Fibroblast of lung (primary cell): ENCODE data around the gene PTPN9. TPM values are rescaled to one million over a fixed set of nuclear protein-coding genes. Genes with fewer than 3 reads are reported as not detected.

Experiments
- DNase-seq, 2 donors: peaks; one replicate each; pipeline versions ENCODE4 v3.0.0 to v3.0.0-alpha.2; 2010; ENCODE audit warnings: low read depth in 2 of 2
- H2AFZ ChIP-seq: 2 replicates; pipeline ENCODE4 v1.5.1; 2012; ENCODE audit warnings: low read length, control low read depth, inconsistent platforms
- H3K27ac ChIP-seq: 2 replicates; pipeline ENCODE4 v1.5.1; 2011; ENCODE audit warnings: low read length, control low read depth; ENCODE audit not compliant: insufficient read depth
- H3K27me3 ChIP-seq: 2 replicates; pipeline ENCODE4 v1.5.1; 2011; ENCODE audit warnings: mild to moderate bottlenecking, low read length; ENCODE audit not compliant: control insufficient read depth, insufficient read depth
- H3K36me3 ChIP-seq: 2 replicates; pipeline ENCODE4 v1.5.1; 2011; ENCODE audit warnings: low read length; ENCODE audit not compliant: control insufficient read depth, insufficient read depth
- H3K4me1 ChIP-seq: 2 replicates; pipeline ENCODE4 v1.5.1; 2011; ENCODE audit warnings: low read length; ENCODE audit not compliant: control insufficient read depth, insufficient read depth; ENCODE audit errors: extremely low read depth
- H3K4me2 ChIP-seq: 2 replicates; pipeline ENCODE4 v1.5.1; 2011; ENCODE audit warnings: low read length, control low read depth; ENCODE audit not compliant: insufficient read depth; ENCODE audit errors: extremely low read depth
- H3K4me3 ChIP-seq, 4 experiments: fragments of 200-600 bp in 1 of 4; sonication (generic) in 1 of 4; replicated peaks in 1 of 4; 2 replicates each; pipeline ENCODE4 v1.5.1; 2011 to 2016; ENCODE audit warnings: low read length in 4 of 4, low read depth in 3 of 4, mild to moderate bottlenecking in 3 of 4, control low read depth in 2 of 4, inconsistent platforms in 1 of 4, mixed read lengths in 1 of 4; ENCODE audit not compliant: insufficient read depth in 1 of 4; ENCODE audit errors: control extremely low read depth in 1 of 4
- H3K79me2 ChIP-seq: 2 replicates; pipeline ENCODE4 v1.5.1; 2012; ENCODE audit warnings: mild to moderate bottlenecking, low read length, inconsistent platforms; ENCODE audit not compliant: control insufficient read depth, insufficient read depth
- H3K9ac ChIP-seq: 2 replicates; pipeline ENCODE4 v1.5.1; 2011; ENCODE audit warnings: mild to moderate bottlenecking, low read length, control low read depth; ENCODE audit not compliant: insufficient read depth
- H3K9me3 ChIP-seq: 2 replicates; pipeline ENCODE4 v1.5.1; 2012; ENCODE audit warnings: low read depth, low read length; ENCODE audit not compliant: control insufficient read depth, insufficient read depth
- H4K20me1 ChIP-seq: 2 replicates; pipeline ENCODE4 v1.5.1; 2011; ENCODE audit warnings: low read length; ENCODE audit not compliant: control insufficient read depth, insufficient read depth; ENCODE audit errors: extremely low read depth
- EZH2 ChIP-seq: IDR thresholded peaks from 2 replicates; pipeline ENCODE4 v1.5.1; 2012; ENCODE audit warnings: low read length, control low read depth, mild to moderate bottlenecking; ENCODE audit errors: missing control alignments
- polyA plus RNA-seq, 2 donors: library from polyadenylated mRNA; depleted of rRNA in 1 of 2; stranded (reverse) in 1 of 2; unstranded in 1 of 2; fragments of >200 nt; gene quantifications; 2 replicates each; pipeline ENCODE4 v1.2.1, GENCODE V29; 2011 to 2012; ENCODE audit warnings: missing spikeins in 1 of 2
- total RNA-seq: library from RNA; depleted of rRNA; stranded (reverse); fragments of >200 nt; gene quantifications from 2 replicates; pipeline ENCODE4 v1.2.1, GENCODE V29; 2014
- TF ChIP-seq, protein P1 (sequence below), 2 donors: IDR thresholded peaks in 1 of 2; conservative IDR thresholded peaks in 1 of 2; 1 replicate in 1 of 2; 2 replicates in 1 of 2; pipeline ENCODE4 v1.5.1; 2011 to 2012; ENCODE audit warnings: low read length in 2 of 2, control low read depth in 1 of 2, inconsistent platforms in 1 of 2, low read depth in 1 of 2, mild to moderate bottlenecking in 1 of 2

PTPN9 gene
- total and polyA plus RNA-seq, 2 donors (not counting 1 experiment from before 2014, with no cell fraction given), result 20.6 to 41.6 TPM

DNA sequence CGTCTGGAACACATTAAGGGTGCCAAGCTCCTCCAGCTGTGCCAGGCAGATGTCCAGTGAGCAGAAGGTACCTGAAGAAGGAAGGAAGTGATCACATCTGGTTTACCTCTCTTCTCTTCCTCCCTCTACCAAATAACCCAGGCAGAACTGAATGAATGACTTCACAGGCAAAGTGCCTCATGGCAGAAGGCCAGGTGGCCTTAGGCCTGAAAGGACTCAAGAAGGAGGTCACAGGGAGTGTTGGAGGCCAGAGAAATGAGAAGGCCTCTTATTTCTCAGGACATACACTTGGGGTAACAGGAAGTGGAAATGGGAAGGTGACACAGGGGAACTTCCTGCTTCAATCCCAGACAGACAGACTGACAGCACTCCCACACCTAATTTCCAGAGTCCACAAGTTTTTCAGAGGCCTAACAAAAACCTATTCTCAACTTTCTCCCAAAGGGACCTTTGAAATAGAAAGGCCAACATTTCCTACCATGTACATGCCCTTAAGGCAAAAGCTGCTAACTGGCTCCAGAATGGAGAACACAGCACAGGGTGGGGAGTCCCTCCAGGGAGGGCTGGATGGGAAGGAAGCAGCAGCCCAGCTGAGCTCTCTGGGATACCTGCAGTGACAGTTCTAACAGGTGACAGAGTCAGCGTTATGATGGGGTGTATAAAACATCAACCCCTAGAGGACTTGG, 110.1 kb downstream of the PTPN9 start:
- no peaks in the 10 kb centered on the region for H3K27me3 ChIP-seq
- no peak overlapping the region for H3K4me2 ChIP-seq
- H3K36me3 ChIP-seq, result peaks cover 13% of the 10 kb centered on the region
- no peak for DNase-seq
- no peak overlapping the region for H3K4me3 ChIP-seq
- H3K4me1 ChIP-seq, result no peaks in the 10 kb centered on the region
- no peaks in the 10 kb centered on the region for H4K20me1 ChIP-seq
- H3K9me3 ChIP-seq, result no peaks in the 10 kb centered on the region
- H3K79me2 ChIP-seq, result no peaks in the 10 kb centered on the region
- H3K9ac ChIP-seq, result no peak overlapping the region
- no peak overlapping the region for H2AFZ ChIP-seq
- H3K27ac ChIP-seq, result no peak overlapping the region
- TF ChIP-seq, protein P1, sequence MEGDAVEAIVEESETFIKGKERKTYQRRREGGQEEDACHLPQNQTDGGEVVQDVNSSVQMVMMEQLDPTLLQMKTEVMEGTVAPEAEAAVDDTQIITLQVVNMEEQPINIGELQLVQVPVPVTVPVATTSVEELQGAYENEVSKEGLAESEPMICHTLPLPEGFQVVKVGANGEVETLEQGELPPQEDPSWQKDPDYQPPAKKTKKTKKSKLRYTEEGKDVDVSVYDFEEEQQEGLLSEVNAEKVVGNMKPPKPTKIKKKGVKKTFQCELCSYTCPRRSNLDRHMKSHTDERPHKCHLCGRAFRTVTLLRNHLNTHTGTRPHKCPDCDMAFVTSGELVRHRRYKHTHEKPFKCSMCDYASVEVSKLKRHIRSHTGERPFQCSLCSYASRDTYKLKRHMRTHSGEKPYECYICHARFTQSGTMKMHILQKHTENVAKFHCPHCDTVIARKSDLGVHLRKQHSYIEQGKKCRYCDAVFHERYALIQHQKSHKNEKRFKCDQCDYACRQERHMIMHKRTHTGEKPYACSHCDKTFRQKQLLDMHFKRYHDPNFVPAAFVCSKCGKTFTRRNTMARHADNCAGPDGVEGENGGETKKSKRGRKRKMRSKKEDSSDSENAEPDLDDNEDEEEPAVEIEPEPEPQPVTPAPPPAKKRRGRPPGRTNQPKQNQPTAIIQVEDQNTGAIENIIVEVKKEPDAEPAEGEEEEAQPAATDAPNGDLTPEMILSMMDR (conservative IDR thresholded peaks at IDR 0.05 in 1 of 2, IDR thresholded peaks at IDR 0.05 in 1 of 2; ENCODE audit: low read depth in 1 of 2, low read length in 2 of 2), result no peak
- no peak for TF ChIP-seq EZH2

DNA sequence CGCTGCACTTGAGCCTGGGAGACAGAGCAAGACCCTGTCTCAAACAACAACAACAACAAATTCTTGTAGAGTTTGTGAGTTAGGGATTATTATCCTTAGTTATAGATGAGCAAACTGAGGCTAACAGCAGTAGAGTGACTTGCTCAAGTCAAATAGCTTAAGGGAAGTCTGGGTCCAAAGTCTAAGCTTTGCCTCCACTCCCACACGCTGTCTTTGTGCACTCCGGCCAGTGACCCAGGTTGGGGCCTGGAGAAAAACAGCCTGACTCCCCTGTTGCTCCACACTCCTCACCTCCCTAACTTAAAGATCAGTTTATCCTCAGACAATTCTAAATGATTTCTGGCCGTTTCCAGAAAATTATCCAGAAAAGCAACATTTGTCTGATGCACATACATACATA, 118.5 kb downstream of the PTPN9 start:
- no peaks in the 10 kb centered on the region for H3K79me2 ChIP-seq
- H3K4me2 ChIP-seq, result no peak overlapping the region
- H3K9me3 ChIP-seq, result no peaks in the 10 kb centered on the region
- H3K4me3 ChIP-seq, result no peak overlapping the region
- no peaks in the 10 kb centered on the region for H4K20me1 ChIP-seq
- TF ChIP-seq EZH2, result no peak
- TF ChIP-seq, protein P1 (conservative IDR thresholded peaks at IDR 0.05 in 1 of 2, IDR thresholded peaks at IDR 0.05 in 1 of 2; ENCODE audit: low read depth in 1 of 2, low read length in 2 of 2), result no peak
- DNase-seq, result no peak
- H2AFZ ChIP-seq, result no peak overlapping the region
- no peak overlapping the region for H3K9ac ChIP-seq
- H3K4me1 ChIP-seq, result peaks cover 4% of the 10 kb centered on the region
- H3K27me3 ChIP-seq, result no peaks in the 10 kb centered on the region
- no peak overlapping the region for H3K27ac ChIP-seq
- H3K36me3 ChIP-seq, result no peaks in the 10 kb centered on the region

GRCh38 chr15:75459581-75459980, 119.5 kb downstream of the PTPN9 start:
- H3K4me1 ChIP-seq, result peaks cover 4% of the 10 kb centered on the region
- no peak overlapping the region for H3K4me3 ChIP-seq
- H3K27me3 ChIP-seq, result no peaks in the 10 kb centered on the region
- TF ChIP-seq EZH2, result no peak
- H3K9ac ChIP-seq, result no peak overlapping the region
- no peaks in the 10 kb centered on the region for H3K79me2 ChIP-seq
- no peaks in the 10 kb centered on the region for H3K9me3 ChIP-seq
- DNase-seq, result no peak
- no peaks in the 10 kb centered on the region for H4K20me1 ChIP-seq
- H3K4me2 ChIP-seq, result no peak overlapping the region
- H2AFZ ChIP-seq, result no peak overlapping the region
- H3K27ac ChIP-seq, result no peak overlapping the region
- no peaks in the 10 kb centered on the region for H3K36me3 ChIP-seq
